Measurements from ENCODE around the gene ALDH4A1. TPM values are rescaled to one million over a fixed set of nuclear protein-coding genes. Genes with fewer than 3 reads are reported as not detected.

The ALDH4A1 gene
- total and polyA plus RNA-seq, 10 of the 15 experiments (the other 5 are each of a cell fraction or from before 2014, with no cell fraction given), result 0.06 to 25.5 (median 13.0) TPM

DNA sequence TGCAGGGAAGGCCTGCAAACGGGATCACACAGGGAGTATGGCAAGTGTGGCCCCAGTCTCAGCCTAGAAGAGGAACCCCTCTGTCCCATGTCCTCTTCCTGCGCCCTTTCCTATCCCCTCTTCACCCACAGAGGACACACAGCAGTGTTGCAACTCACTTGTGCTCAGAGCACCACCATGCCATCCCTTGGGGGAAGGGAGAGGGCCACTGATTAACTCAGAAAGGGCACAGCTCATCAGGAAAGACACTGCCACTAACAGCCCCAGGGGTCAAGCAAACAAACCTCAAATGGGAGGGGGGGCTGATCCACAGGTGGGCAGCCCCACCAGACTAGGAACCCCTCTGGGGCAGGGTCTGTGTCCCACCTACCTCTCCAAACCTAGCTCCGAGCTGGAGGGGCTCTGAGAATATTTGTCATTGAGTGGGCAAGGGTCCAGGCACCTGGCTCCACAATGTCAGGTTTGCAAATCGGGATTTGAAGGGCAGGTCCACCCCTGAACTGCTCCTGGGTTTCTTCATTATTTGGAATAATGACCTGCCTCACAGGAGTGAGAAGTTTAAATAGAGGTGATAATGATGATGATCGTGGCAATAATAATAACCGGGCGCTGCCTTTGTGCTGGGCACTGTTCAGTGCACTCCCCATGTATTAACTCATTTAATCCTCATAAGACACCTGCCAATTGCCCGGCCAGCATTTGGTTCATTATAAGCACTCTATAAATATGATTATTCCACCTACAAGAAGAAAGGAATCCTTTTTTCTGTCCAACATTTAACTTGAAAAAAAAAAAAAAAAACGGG lies 1.0 kb downstream of the ALDH4A1 start:
- TF ChIP-seq POU2F2 (IDR thresholded peaks at IDR 0.05; ENCODE audit: borderline replicate concordance, low read depth, low read length) (no peak), TCF12 (IDR thresholded peaks at IDR 0.05; ENCODE audit: low read depth, low read length) (no peak), SMAD5 (IDR thresholded peaks at IDR 0.05; ENCODE audit: low read depth) (no peak), YBX1 (IDR thresholded peaks at IDR 0.05) (no peak), NFXL1 (IDR thresholded peaks at IDR 0.05; ENCODE audit: borderline replicate concordance) (no peak), KDM1A (IDR thresholded peaks at IDR 0.05; ENCODE audit: borderline replicate concordance) (no peak), PAX8 (IDR thresholded peaks at IDR 0.05) (no peak), IKZF1 (conservative IDR thresholded peaks at IDR 0.05) (no peak), NRF1 (conservative IDR thresholded peaks at IDR 0.05; ENCODE audit: low read depth, low read length) (no peak)
- TF ChIP-seq, protein P1, sequence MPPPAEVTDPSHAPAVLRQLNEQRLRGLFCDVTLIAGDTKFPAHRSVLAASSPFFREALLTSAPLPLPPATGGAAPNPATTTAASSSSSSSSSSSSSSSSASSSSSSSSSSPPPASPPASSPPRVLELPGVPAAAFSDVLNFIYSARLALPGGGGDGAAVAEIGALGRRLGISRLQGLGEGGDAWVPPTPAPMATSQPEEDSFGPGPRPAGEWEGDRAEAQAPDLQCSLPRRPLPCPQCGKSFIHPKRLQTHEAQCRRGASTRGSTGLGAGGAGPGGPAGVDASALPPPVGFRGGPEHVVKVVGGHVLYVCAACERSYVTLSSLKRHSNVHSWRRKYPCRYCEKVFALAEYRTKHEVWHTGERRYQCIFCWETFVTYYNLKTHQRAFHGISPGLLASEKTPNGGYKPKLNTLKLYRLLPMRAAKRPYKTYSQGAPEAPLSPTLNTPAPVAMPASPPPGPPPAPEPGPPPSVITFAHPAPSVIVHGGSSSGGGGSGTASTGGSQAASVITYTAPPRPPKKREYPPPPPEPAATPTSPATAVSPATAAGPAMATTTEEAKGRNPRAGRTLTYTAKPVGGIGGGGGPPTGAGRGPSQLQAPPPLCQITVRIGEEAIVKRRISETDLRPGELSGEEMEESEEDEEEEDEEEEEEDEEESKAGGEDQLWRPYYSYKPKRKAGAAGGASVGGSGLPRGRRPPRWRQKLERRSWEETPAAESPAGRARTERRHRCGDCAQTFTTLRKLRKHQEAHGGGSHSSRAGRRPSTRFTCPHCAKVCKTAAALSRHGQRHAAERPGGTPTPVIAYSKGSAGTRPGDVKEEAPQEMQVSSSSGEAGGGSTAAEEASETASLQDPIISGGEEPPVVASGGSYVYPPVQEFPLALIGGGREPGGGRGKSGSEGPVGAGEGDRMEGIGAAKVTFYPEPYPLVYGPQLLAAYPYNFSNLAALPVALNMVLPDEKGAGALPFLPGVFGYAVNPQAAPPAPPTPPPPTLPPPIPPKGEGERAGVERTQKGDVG (CRISPR knock-in tag; IDR thresholded peaks at IDR 0.05), result no peak
- TF ChIP-seq, protein P2, sequence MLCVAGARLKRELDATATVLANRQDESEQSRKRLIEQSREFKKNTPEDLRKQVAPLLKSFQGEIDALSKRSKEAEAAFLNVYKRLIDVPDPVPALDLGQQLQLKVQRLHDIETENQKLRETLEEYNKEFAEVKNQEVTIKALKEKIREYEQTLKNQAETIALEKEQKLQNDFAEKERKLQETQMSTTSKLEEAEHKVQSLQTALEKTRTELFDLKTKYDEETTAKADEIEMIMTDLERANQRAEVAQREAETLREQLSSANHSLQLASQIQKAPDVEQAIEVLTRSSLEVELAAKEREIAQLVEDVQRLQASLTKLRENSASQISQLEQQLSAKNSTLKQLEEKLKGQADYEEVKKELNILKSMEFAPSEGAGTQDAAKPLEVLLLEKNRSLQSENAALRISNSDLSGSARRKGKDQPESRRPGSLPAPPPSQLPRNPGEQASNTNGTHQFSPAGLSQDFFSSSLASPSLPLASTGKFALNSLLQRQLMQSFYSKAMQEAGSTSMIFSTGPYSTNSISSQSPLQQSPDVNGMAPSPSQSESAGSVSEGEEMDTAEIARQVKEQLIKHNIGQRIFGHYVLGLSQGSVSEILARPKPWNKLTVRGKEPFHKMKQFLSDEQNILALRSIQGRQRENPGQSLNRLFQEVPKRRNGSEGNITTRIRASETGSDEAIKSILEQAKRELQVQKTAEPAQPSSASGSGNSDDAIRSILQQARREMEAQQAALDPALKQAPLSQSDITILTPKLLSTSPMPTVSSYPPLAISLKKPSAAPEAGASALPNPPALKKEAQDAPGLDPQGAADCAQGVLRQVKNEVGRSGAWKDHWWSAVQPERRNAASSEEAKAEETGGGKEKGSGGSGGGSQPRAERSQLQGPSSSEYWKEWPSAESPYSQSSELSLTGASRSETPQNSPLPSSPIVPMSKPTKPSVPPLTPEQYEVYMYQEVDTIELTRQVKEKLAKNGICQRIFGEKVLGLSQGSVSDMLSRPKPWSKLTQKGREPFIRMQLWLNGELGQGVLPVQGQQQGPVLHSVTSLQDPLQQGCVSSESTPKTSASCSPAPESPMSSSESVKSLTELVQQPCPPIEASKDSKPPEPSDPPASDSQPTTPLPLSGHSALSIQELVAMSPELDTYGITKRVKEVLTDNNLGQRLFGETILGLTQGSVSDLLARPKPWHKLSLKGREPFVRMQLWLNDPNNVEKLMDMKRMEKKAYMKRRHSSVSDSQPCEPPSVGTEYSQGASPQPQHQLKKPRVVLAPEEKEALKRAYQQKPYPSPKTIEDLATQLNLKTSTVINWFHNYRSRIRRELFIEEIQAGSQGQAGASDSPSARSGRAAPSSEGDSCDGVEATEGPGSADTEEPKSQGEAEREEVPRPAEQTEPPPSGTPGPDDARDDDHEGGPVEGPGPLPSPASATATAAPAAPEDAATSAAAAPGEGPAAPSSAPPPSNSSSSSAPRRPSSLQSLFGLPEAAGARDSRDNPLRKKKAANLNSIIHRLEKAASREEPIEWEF (IDR thresholded peaks at IDR 0.05; ENCODE audit: insufficient replicate concordance, low read depth, low read length), result no peak
- 47% methylated on average over 8 of the region's 9 CpGs for WGBS (ENCODE audit: insufficient coverage, insufficient replicate concordance, low lambda C conversion rate, missing lambda C conversion rate)
- intact Hi-C loops (cut with micrococcal nuclease; ENCODE audit: unreplicated experiment) (no loop called here), in situ Hi-C loops (cut with MboI) (no loop called here)
- ChIA-PET RAD21 (ENCODE audit: unreplicated experiment) (interaction anchor here (0.6 to 2.0 kb wide), 2 partner anchors 17 to 775 kb away, joined by 3 to 9 read pairs; no protein-coding TSS in a partner anchor), CTCF (interaction anchor here (0.7 to 1.6 kb wide), 2 partner anchors 26 to 188 kb away, joined by 3 read pairs; no protein-coding TSS in a partner anchor), SMC1A (ENCODE audit: uncharacterized antibody, unreplicated experiment) (no interaction called here), POLR2A (interaction anchor here (1.9 kb wide), 1 partner anchor 26 kb away, joined by 7 read pairs; no protein-coding TSS in a partner anchor)
- Histone ChIP-seq H3K27ac (ENCODE audit: control insufficient read depth, insufficient read depth) (no peak overlapping the region; the same call in 1 of the 2 replicates), H3K9me3 (replicated peaks; ENCODE audit: control insufficient read depth, insufficient read depth, low read length) (no peaks in the 10 kb centered on the region), H3K4me3 (peak overlapping the region; percentile 86), H3K27me3 (replicated peaks in 1 of 2; ENCODE audit: control insufficient read depth in 2 of 2, insufficient read depth in 2 of 2, low read length in 1 of 2) (no peaks in the 10 kb centered on the region), H3K9ac (ENCODE audit: control insufficient read depth, insufficient read depth, low read length) (peak overlapping the region; percentile 88), H3K79me2 (ENCODE audit: control insufficient read depth, insufficient read depth, low read length) (peaks cover 4% of the 10 kb centered on the region), H2AFZ (ENCODE audit: control insufficient read depth, low read depth, low read length) (no peak overlapping the region; the same call in 1 of the 2 replicates), H3K4me1 (ENCODE audit: control insufficient read depth, insufficient read depth, low read length) (peaks cover 8% of the 10 kb centered on the region; the same call in 1 of the 2 replicates), H4K20me1 (ENCODE audit: control insufficient read depth, insufficient read depth) (no peaks in the 10 kb centered on the region), H3K36me3 (ENCODE audit: control insufficient read depth in 2 of 2, insufficient read depth in 2 of 2, low read length in 1 of 2) (no peaks in the 10 kb centered on the region; a peak in 1 of 4 replicates), H3K4me2 (ENCODE audit: control insufficient read depth, insufficient read depth) (peak overlapping the region; percentile 95)
- FAIRE-seq (no peak), ATAC-seq (no peak), DNase-seq (ENCODE audit: low read depth, low spot score) (no peak)
- BruUV-seq (replicated peaks), result no TSS peak
